Stimulated activated CD8-positive, alpha-beta memory T cell treated with anti-CD3 and anti-CD28 coated beads, Interleukin-15, amount 100 ng/mL, for 1 hour (primary cell): ENCODE data around the gene ALDH16A1.

Experiments
- DNase-seq: peaks from one replicate; pipeline ENCODE4 v3.0.0-alpha.2; 2020; ENCODE audit warnings: low read depth

Gene ALDH16A1

GRCh38 chr19:49423985-49424303, 29.1 kb upstream of the ALDH16A1 start:
- no peak for DNase-seq

- no peak for DNase-seq
Measured at GRCh38 chr19:49425178-49425577, 27.8 kb upstream of the ALDH16A1 start, which contains the start of gene GFY. TSS of gene GFY (plus strand) at chr19:49425388. CDS start at chr19:49426431, 1,043 bp downstream.

- DNase-seq, result no peak
Measured at GRCh38 chr19:49425922-49426592, 27.0 kb upstream of the ALDH16A1 start.

GRCh38 chr19:49427339-49427738, 25.7 kb upstream of the ALDH16A1 start:
- DNase-seq, result no peak

GRCh38 chr19:49427855-49428546, 25.0 kb upstream of the ALDH16A1 start:
- no peak for DNase-seq

- DNase-seq, result no peak
Measured at GRCh38 chr19:49428547-49429451, 24.2 kb upstream of the ALDH16A1 start.

GRCh38 chr19:49430172-49430677, 22.8 kb upstream of the ALDH16A1 start:
- DNase-seq, result no peak

- DNase-seq, result no peak
Measured at GRCh38 chr19:49430678-49431329, 22.2 kb upstream of the ALDH16A1 start.

- no peak for DNase-seq
Measured at GRCh38 chr19:49431330-49431749, 21.7 kb upstream of the ALDH16A1 start.

- DNase-seq, result no peak
Measured at GRCh38 chr19:49432141-49433073, 20.6 kb upstream of the ALDH16A1 start.

- DNase-seq, result no peak
Measured at GRCh38 chr19:49433240-49433901, 19.7 kb upstream of the ALDH16A1 start.

- DNase-seq, result no peak
Measured at GRCh38 chr19:49434907-49435583, 18.0 kb upstream of the ALDH16A1 start.

GRCh38 chr19:49435670-49436069, 17.4 kb upstream of the ALDH16A1 start:
- DNase-seq, result no peak

GRCh38 chr19:49436381-49437017, 16.5 kb upstream of the ALDH16A1 start:
- no peak for DNase-seq

- no peak for DNase-seq
Measured at GRCh38 chr19:49437231-49437630, 15.8 kb upstream of the ALDH16A1 start.

GRCh38 chr19:49438261-49438660, 14.8 kb upstream of the ALDH16A1 start:
- DNase-seq, result no peak

GRCh38 chr19:49439836-49440235, 13.2 kb upstream of the ALDH16A1 start:
- no peak for DNase-seq

GRCh38 chr19:49440439-49441209, 12.4 kb upstream of the ALDH16A1 start:
- DNase-seq, result no peak
